ENCODE results near the gene CDCA4. TPM values are rescaled to one million over a fixed set of nuclear protein-coding genes. Genes with fewer than 3 reads are reported as not detected.

Gene CDCA4
- polyA plus RNA-seq, 2 of the 4 experiments (the other 2 are of a cell fraction): 24.2 to 26.9 TPM

DNA sequence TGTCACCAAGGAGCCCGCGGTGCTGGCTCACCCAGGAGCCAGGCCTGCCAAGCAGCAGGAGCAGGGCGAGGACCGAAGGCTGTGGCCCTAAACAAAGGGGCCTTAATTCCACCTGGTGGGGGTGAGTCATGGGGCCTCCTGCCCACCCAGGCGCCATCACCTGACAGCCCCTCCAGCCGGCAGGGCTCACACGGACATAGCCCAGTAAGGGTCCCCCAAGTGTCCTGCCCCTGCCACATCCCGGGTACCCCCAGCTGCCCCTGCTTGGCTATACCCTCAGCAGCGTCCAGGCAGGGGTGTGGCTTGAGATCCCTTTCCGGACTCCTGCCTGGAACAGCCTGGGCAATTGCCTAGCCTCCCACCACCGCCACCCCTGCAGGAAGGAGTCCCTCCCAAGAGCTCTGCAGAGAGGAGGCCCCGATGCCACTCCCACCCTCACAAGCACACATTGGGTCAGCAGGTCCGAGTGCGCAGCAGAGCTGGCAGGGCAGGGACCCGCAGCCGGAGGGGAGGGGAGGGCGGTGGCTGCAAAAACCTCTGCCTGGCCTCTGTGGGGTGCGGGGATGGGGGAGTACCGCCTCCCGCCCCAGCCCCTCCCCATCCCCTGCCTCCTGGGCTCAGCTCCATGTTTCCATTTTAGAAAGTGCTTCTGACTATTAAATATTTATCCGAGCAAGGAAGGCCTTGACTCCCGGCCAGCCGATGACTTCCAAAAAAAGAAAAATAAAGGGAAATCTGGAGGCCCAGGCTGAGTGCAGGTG, 47.3 kb downstream of the CDCA4 start:
- H3K4me1 ChIP-seq: peaks cover 81% of the 10 kb centered on the region
- ATAC-seq (peak; percentile 19 to 68), FAIRE-seq (no peak), DNase-seq (ENCODE audit: low read depth in 1 of 2, low spot score in 1 of 2) (peak; percentile 61 to 97)
- H3K4me2 ChIP-seq: peak overlapping the region; percentile 97
- peak overlapping the region; percentile 25 for H3K4me3 ChIP-seq
- peak overlapping the region; percentile 97 to 99 for H3K27ac ChIP-seq
- WGBS (ENCODE audit: missing lambda C conversion rate): under 1% methylated on average over 9 of the region's 23 CpGs
- no peaks in the 10 kb centered on the region for H3K9me3 ChIP-seq
- ChIA-PET POLR2A (interaction anchor here (0.6 to 3.8 kb wide), 11 partner anchors 12 to 118 kb away, joined by 3 to 76 read pairs (median 4); partner anchors contain the start of genes CDCA4 and CLBA1), CTCF (interaction anchor here (0.7 to 6.6 kb wide), 20 partner anchors 9 to 194 kb away, joined by 3 to 235 read pairs (median 14); partner anchors contain the start of genes CDCA4 and CLBA1)
- no peak for TF ChIP-seq FOXS1 (CRISPR knock-in tag; IDR thresholded peaks at IDR 0.05)
- TF ChIP-seq, protein P1, sequence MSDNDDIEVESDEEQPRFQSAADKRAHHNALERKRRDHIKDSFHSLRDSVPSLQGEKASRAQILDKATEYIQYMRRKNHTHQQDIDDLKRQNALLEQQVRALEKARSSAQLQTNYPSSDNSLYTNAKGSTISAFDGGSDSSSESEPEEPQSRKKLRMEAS (IDR thresholded peaks at IDR 0.05): peak; percentile 91; the same call in 1 of the 2 replicates
- peak; percentile 26; the same call in 1 of the 2 replicates for TF ChIP-seq POLR2A (IDR thresholded peaks at IDR 0.05; ENCODE audit: low read length)
- TF ChIP-seq, protein P2, sequence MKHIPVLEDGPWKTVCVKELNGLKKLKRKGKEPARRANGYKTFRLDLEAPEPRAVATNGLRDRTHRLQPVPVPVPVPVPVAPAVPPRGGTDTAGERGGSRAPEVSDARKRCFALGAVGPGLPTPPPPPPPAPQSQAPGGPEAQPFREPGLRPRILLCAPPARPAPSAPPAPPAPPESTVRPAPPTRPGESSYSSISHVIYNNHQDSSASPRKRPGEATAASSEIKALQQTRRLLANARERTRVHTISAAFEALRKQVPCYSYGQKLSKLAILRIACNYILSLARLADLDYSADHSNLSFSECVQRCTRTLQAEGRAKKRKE (CRISPR knock-in tag; IDR thresholded peaks at IDR 0.05; ENCODE audit: low read depth): no peak
- peak; percentile 86 for TF ChIP-seq JUNB (IDR thresholded peaks at IDR 0.05)
- peak; percentile 27; the same call in 1 of the 2 replicates for TF ChIP-seq MYC (IDR thresholded peaks at IDR 0.05; ENCODE audit: borderline replicate concordance, low read length)
- no peak for TF ChIP-seq TFCP2L1 (CRISPR knock-in tag; IDR thresholded peaks at IDR 0.05)
- peak; percentile 66 to 70; a peak in 3 of 5 replicates for TF ChIP-seq JUN (IDR thresholded peaks at IDR 0.05)
- TF ChIP-seq EP300 (IDR thresholded peaks at IDR 0.05): peak in 1 of 2 experiments; percentile 75; a peak in 2 of 5 replicates
- peak; percentile 59 for TF ChIP-seq USF2 (IDR thresholded peaks at IDR 0.05)
- peak; percentile 93 for TF ChIP-seq FOSL2 (IDR thresholded peaks at IDR 0.05)
- TF ChIP-seq FOSL2 (CRISPR knock-in tag; IDR thresholded peaks at IDR 0.05): peak; percentile 99
- no peak for TF ChIP-seq RNF2 (IDR thresholded peaks at IDR 0.05; ENCODE audit: borderline replicate concordance, low read depth)

- 0% methylated on average over 4 of the region's 12 CpGs for WGBS (ENCODE audit: missing lambda C conversion rate)
- peak in 1 of 2 experiments; percentile 85 for DNase-seq (ENCODE audit: low read depth in 1 of 2, low spot score in 1 of 2)
- peak in 1 of 2 experiments; percentile 44; a peak in 2 of 6 replicates for ATAC-seq
- ChIA-PET POLR2A (interaction anchor here (0.8 to 3.8 kb wide), 8 partner anchors 12 to 118 kb away, joined by 4 to 76 read pairs (median 8); partner anchors contain the start of genes CDCA4 and CLBA1), CTCF (interaction anchor here (0.9 to 6.6 kb wide), 17 partner anchors 9 to 205 kb away, joined by 3 to 235 read pairs (median 13); partner anchors contain the start of gene CDCA4)
- H3K4me1 ChIP-seq: peaks cover 85% of the 10 kb centered on the region
- peak; percentile 97 for FAIRE-seq
- peak overlapping the region; percentile 97 for H3K4me2 ChIP-seq
- H3K27ac ChIP-seq: peak overlapping the region; percentile 97 to 99
- H3K4me3 ChIP-seq: peak overlapping the region; percentile 11; the same call in 1 of the 3 replicates
- no peaks in the 10 kb centered on the region for H3K9me3 ChIP-seq
- TF ChIP-seq RARB (CRISPR knock-in tag; IDR thresholded peaks at IDR 0.05) (peak; percentile 32; the same call in 1 of the 2 replicates), RFX5 (IDR thresholded peaks at IDR 0.05) (no peak), POLR2A (IDR thresholded peaks at IDR 0.05; ENCODE audit: low read length) (peak; percentile 38; the same call in 1 of the 2 replicates), CBX2 (IDR thresholded peaks at IDR 0.05; ENCODE audit: borderline replicate concordance, low read depth) (no peak), MYC (IDR thresholded peaks at IDR 0.05; ENCODE audit: borderline replicate concordance, low read length) (no peak), BCL3 (IDR thresholded peaks at IDR 0.05) (no peak), FOSL2 (IDR thresholded peaks at IDR 0.05) (no peak), FOSL2 (CRISPR knock-in tag; IDR thresholded peaks at IDR 0.05) (no peak), EP300 (IDR thresholded peaks at IDR 0.05) (0 out of 5 replicates have a peak, but pooled peaks of 1 of the 2 experiments have one; percentile 22), HOXB13 (CRISPR knock-in tag; IDR thresholded peaks at IDR 0.05; ENCODE audit: low read depth) (no peak), HES2 (IDR thresholded peaks at IDR 0.05) (no peak), HOXA7 (CRISPR knock-in tag; IDR thresholded peaks at IDR 0.05) (no peak), RCOR1 (IDR thresholded peaks at IDR 0.05; ENCODE audit: low read depth, low read length) (no peak), HOXB5 (CRISPR knock-in tag; IDR thresholded peaks at IDR 0.05) (0 out of 2 replicates have a peak, but pooled peaks have one; percentile 14), EHF (CRISPR knock-in tag; IDR thresholded peaks at IDR 0.05) (no peak), TP53 (CRISPR knock-in tag; IDR thresholded peaks at IDR 0.05) (no peak), KDM1A (IDR thresholded peaks at IDR 0.05; ENCODE audit: low read depth) (no peak), HDAC2 (IDR thresholded peaks at IDR 0.05) (no peak), ESRRA (IDR thresholded peaks at IDR 0.05; ENCODE audit: borderline replicate concordance, low read length) (no peak), KDM5A (IDR thresholded peaks at IDR 0.05) (no peak), CBX8 (IDR thresholded peaks at IDR 0.05) (no peak), NR3C1 (IDR thresholded peaks at IDR 0.05) (no peak), GATA3 (IDR thresholded peaks at IDR 0.05; ENCODE audit: borderline replicate concordance) (0 out of 2 replicates have a peak, but pooled peaks have one; percentile 74)
- TF ChIP-seq, protein P1 (IDR thresholded peaks at IDR 0.05): no peak; the same call in 1 of the 2 replicates
- TF ChIP-seq, protein P3, sequence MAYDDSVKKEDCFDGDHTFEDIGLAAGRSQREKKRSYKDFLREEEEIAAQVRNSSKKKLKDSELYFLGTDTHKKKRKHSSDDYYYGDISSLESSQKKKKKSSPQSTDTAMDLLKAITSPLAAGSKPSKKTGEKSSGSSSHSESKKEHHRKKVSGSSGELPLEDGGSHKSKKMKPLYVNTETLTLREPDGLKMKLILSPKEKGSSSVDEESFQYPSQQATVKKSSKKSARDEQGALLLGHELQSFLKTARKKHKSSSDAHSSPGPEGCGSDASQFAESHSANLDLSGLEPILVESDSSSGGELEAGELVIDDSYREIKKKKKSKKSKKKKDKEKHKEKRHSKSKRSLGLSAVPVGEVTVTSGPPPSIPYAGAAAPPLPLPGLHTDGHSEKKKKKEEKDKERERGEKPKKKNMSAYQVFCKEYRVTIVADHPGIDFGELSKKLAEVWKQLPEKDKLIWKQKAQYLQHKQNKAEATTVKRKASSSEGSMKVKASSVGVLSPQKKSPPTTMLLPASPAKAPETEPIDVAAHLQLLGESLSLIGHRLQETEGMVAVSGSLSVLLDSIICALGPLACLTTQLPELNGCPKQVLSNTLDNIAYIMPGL (CRISPR knock-in tag; IDR thresholded peaks at IDR 0.05; ENCODE audit: borderline replicate concordance): no peak
Measured at GRCh38 chr14:104973135-104973384, 47.8 kb downstream of the CDCA4 start.

All from A549 (cell line).